ENCODE results near the gene SHF.
"Not testable (repeated sequence)": the region's sequence is repeated elsewhere in the genome, so short reads cannot be mapped to it uniquely, and the experiment has no call there.

Gene SHF

GRCh38 chr15:45187894-45188830 lies at the start of gene SHF:
Gene SHF, minus strand, starts transcription at chr15:45187966. Its CDS starts 15 bp downstream, at chr15:45187951.
- H3K4me3 ChIP-seq (ENCODE audit: control insufficient read depth, low read depth, low read length), result peak within 1 kb of the TSS; percentile 55
- no peak for TF ChIP-seq CTCF (IDR thresholded peaks at IDR 0.05; ENCODE audit: control insufficient read depth, insufficient read depth, low read depth, low read length, missing control alignments)
- DNase-seq (ENCODE audit: low read depth), result no peak

GRCh38 chr15:45236806-45237205 lies 49.0 kb upstream of the SHF start:
- DNase-seq (ENCODE audit: low read depth); H3K4me3 ChIP-seq (ENCODE audit: control insufficient read depth, low read depth, low read length): not testable (repeated sequence)

- no peak overlapping the region for H3K4me3 ChIP-seq (ENCODE audit: control insufficient read depth, low read depth, low read length)
- no peak for TF ChIP-seq CTCF (IDR thresholded peaks at IDR 0.05; ENCODE audit: control insufficient read depth, insufficient read depth, low read depth, low read length, missing control alignments)
- no peak for DNase-seq (ENCODE audit: low read depth)
Observed at GRCh38 chr15:45234562-45235235, 46.9 kb upstream of the SHF start.

- DNase-seq (ENCODE audit: low read depth), result no peak
Observed at GRCh38 chr15:45231864-45232562, 44.2 kb upstream of the SHF start.

GRCh38 chr15:45231132-45231531 lies 43.4 kb upstream of the SHF start:
- no peak overlapping the region for H3K4me3 ChIP-seq (ENCODE audit: control insufficient read depth, low read depth, low read length)
- no peak for DNase-seq (ENCODE audit: low read depth)
- TF ChIP-seq CTCF (IDR thresholded peaks at IDR 0.05; ENCODE audit: control insufficient read depth, insufficient read depth, low read depth, low read length, missing control alignments), result no peak

More at GRCh38 chr15:45231864-45232562, 44.2 kb upstream of the SHF start:
- no peak overlapping the region for H3K4me3 ChIP-seq (ENCODE audit: control insufficient read depth, low read depth, low read length)
- no peak for TF ChIP-seq CTCF (IDR thresholded peaks at IDR 0.05; ENCODE audit: control insufficient read depth, insufficient read depth, low read depth, low read length, missing control alignments)

GRCh38 chr15:45230245-45230965 lies 42.6 kb upstream of the SHF start:
- no peak overlapping the region for H3K4me3 ChIP-seq (ENCODE audit: control insufficient read depth, low read depth, low read length)
- DNase-seq (ENCODE audit: low read depth), result no peak
- no peak for TF ChIP-seq CTCF (IDR thresholded peaks at IDR 0.05; ENCODE audit: control insufficient read depth, insufficient read depth, low read depth, low read length, missing control alignments)

Data from AG09309 (cell line).